ENCODE data around the gene CD101. TPM values are rescaled to one million over a fixed set of nuclear protein-coding genes. Genes with fewer than 3 reads are reported as not detected.

Gene CD101
- total RNA-seq, 1 donor from 2014 or later, result 0.08 TPM

GRCh38 chr1:117069220-117069844, 67.8 kb downstream of the CD101 start:
- no peak for TF ChIP-seq CTCF (IDR thresholded peaks at IDR 0.05; ENCODE audit: insufficient read depth, low read length, poor library complexity, severe bottlenecking)
- Histone ChIP-seq H3K36me3 (ENCODE audit: control insufficient read depth, insufficient read depth, low read length) (no peaks in the 10 kb centered on the region), H3K27me3 (ENCODE audit: control insufficient read depth, insufficient read depth, low read length) (no peaks in the 10 kb centered on the region), H3K4me3 (ENCODE audit: low read depth, low read length) (no peak overlapping the region)
- DNase-seq (ENCODE audit: low read depth), result no peak

- H3K27me3 ChIP-seq (ENCODE audit: control insufficient read depth, insufficient read depth, low read length), result no peaks in the 10 kb centered on the region
- no peak for TF ChIP-seq CTCF (IDR thresholded peaks at IDR 0.05; ENCODE audit: insufficient read depth, low read length, poor library complexity, severe bottlenecking)
- no peaks in the 10 kb centered on the region for H3K36me3 ChIP-seq (ENCODE audit: control insufficient read depth, insufficient read depth, low read length)
- no peak for DNase-seq (ENCODE audit: low read depth)
- no peak overlapping the region for H3K4me3 ChIP-seq (ENCODE audit: low read depth, low read length)
Measured at GRCh38 chr1:117070124-117070523, 68.6 kb downstream of the CD101 start.

GRCh38 chr1:117076648-117077047, 75.1 kb downstream of the CD101 start:
- no peak overlapping the region for H3K4me3 ChIP-seq (ENCODE audit: low read depth, low read length)
- H3K36me3 ChIP-seq (ENCODE audit: control insufficient read depth, insufficient read depth, low read length), result peaks cover 1% of the 10 kb centered on the region
- TF ChIP-seq CTCF (IDR thresholded peaks at IDR 0.05; ENCODE audit: insufficient read depth, low read length, poor library complexity, severe bottlenecking), result no peak
- no peak for DNase-seq (ENCODE audit: low read depth)
- no peaks in the 10 kb centered on the region for H3K27me3 ChIP-seq (ENCODE audit: control insufficient read depth, insufficient read depth, low read length)

GRCh38 chr1:117077267-117077666, 75.7 kb downstream of the CD101 start:
- H3K36me3 ChIP-seq (ENCODE audit: control insufficient read depth, insufficient read depth, low read length), result peaks cover 1% of the 10 kb centered on the region
- no peak for TF ChIP-seq CTCF (IDR thresholded peaks at IDR 0.05; ENCODE audit: insufficient read depth, low read length, poor library complexity, severe bottlenecking)

GRCh38 chr1:117079737-117080136, 78.2 kb downstream of the CD101 start:
- no peak for TF ChIP-seq CTCF (IDR thresholded peaks at IDR 0.05; ENCODE audit: insufficient read depth, low read length, poor library complexity, severe bottlenecking)
- DNase-seq (ENCODE audit: low read depth), result no peak
- Histone ChIP-seq H3K36me3 (ENCODE audit: control insufficient read depth, insufficient read depth, low read length) (peaks cover 1% of the 10 kb centered on the region), H3K27me3 (ENCODE audit: control insufficient read depth, insufficient read depth, low read length) (no peaks in the 10 kb centered on the region), H3K4me3 (ENCODE audit: low read depth, low read length) (no peak overlapping the region)

More at GRCh38 chr1:117077267-117077666, 75.7 kb downstream of the CD101 start:
- no peaks in the 10 kb centered on the region for H3K27me3 ChIP-seq (ENCODE audit: control insufficient read depth, insufficient read depth, low read length)
- H3K4me3 ChIP-seq (ENCODE audit: low read depth, low read length), result no peak overlapping the region
- DNase-seq (ENCODE audit: low read depth), result peak; percentile 90

GRCh38 chr1:117084231-117084630, 82.7 kb downstream of the CD101 start:
- Histone ChIP-seq H3K36me3 (ENCODE audit: control insufficient read depth, insufficient read depth, low read length) (peaks cover 6% of the 10 kb centered on the region), H3K4me3 (ENCODE audit: low read depth, low read length) (no peak overlapping the region), H3K27me3 (ENCODE audit: control insufficient read depth, insufficient read depth, low read length) (no peaks in the 10 kb centered on the region)
- DNase-seq (ENCODE audit: low read depth), result no peak
- TF ChIP-seq CTCF (IDR thresholded peaks at IDR 0.05; ENCODE audit: insufficient read depth, low read length, poor library complexity, severe bottlenecking), result no peak

All from kidney epithelial cell (primary cell).